HepG2 (cell line): ENCODE measurements around the gene MYBPC2. TPM values are rescaled to one million over a fixed set of nuclear protein-coding genes. Genes with fewer than 3 reads are reported as not detected.

Experiments used
- EED ChIP-seq: sonication (generic); formaldehyde crosslinking; IDR thresholded peaks from 2 replicates; pipeline ENCODE4 v1.5.0; 2020; ENCODE audit warnings: mild to moderate bottlenecking, missing genetic modification reagents
- ESRRA ChIP-seq: sonication (generic); formaldehyde crosslinking; IDR thresholded peaks from 2 replicates; pipeline ENCODE4 v1.5.1; 2020; ENCODE audit warnings: mild to moderate bottlenecking, low read depth, missing genetic modification reagents
- HDAC6 ChIP-seq: fragments of 200-600 bp; sonication (generic); IDR thresholded peaks from 2 replicates; pipeline ENCODE4 v1.7.0; 2017; ENCODE audit warnings: mild to moderate bottlenecking, antibody characterized with exemption, low read length, low read depth
- HES4 ChIP-seq: sonication (generic); formaldehyde crosslinking; IDR thresholded peaks from 2 replicates; pipeline ENCODE4 v1.9.0; 2021; ENCODE audit warnings: mild to moderate bottlenecking, missing genetic modification reagents, borderline replicate concordance
- HOXA7 ChIP-seq: sonication (generic); formaldehyde crosslinking; IDR thresholded peaks from 2 replicates; pipeline ENCODE4 v1.8.1; 2022; ENCODE audit warnings: mild to moderate bottlenecking, missing genetic modification reagents, moderate library complexity
- KLF16 ChIP-seq, 2 experiments: sonication (generic) in 1 of 2; formaldehyde crosslinking in 1 of 2; IDR thresholded peaks; 2 replicates each; pipeline versions ENCODE4 v1.6.1 to v1.8.0; 2016 to 2023; ENCODE audit warnings: missing genetic modification reagents in 2 of 2, missing compliant biosample characterization in 1 of 2
- RXRA ChIP-seq: sonication (generic); formaldehyde crosslinking; IDR thresholded peaks from 2 replicates; pipeline ENCODE4 v1.5.1; 2020; ENCODE audit warnings: missing genetic modification reagents
- ZSCAN21 ChIP-seq: sonication (generic); formaldehyde crosslinking; IDR thresholded peaks from 2 replicates; pipeline ENCODE4 v1.8.0; 2022; ENCODE audit warnings: mild to moderate bottlenecking, missing genetic modification reagents, moderate library complexity, borderline replicate concordance
- polyA plus RNA-seq, 8 experiments: library from polyadenylated mRNA; depleted of rRNA in 3 of 8; stranded (reverse) in 7 of 8; unstranded in 1 of 8; fragments of >200 nt; fragmentation: Illumina TruSeq in 4 of 8; extraction: Trizol in 4 of 8; gene quantifications; 2 replicates each; pipeline versions ENCODE4 v1.2.1 to v1.2.3, GENCODE V29; 2011 to 2016; ENCODE audit warnings: low read depth in 4 of 8, missing spikeins in 1 of 8, mixed read lengths in 1 of 8; ENCODE audit not compliant: insufficient read depth in 1 of 8
- total RNA-seq, 5 experiments: library from RNA; depleted of rRNA; stranded (reverse); fragments of >200 nt; fragmentation: Illumina TruSeq; extraction: Trizol; gene quantifications; 2 replicates each; pipeline ENCODE4 v1.2.3, GENCODE V29; 2016; ENCODE audit warnings: low read depth in 1 of 5
- TF ChIP-seq, protein P1 (sequence below): sonication (generic); formaldehyde crosslinking; IDR thresholded peaks from 2 replicates; pipeline ENCODE4 v1.4.0; 2020; ENCODE audit warnings: missing genetic modification reagents, borderline replicate concordance
- TF ChIP-seq, protein P2 (sequence below): sonication (generic); formaldehyde crosslinking; IDR thresholded peaks from 2 replicates; pipeline ENCODE4 v1.8.0; 2022; ENCODE audit warnings: missing genetic modification reagents, low read depth, mild to moderate bottlenecking, borderline replicate concordance
- TF ChIP-seq, protein P3 (sequence below), 2 experiments: fragments of 450-650 bp in 1 of 2; sonication (generic) in 1 of 2; formaldehyde crosslinking; IDR thresholded peaks; 2 replicates each; pipeline versions ENCODE4 v1.5.0 to v1.8.0; 2020 to 2022; ENCODE audit warnings: mild to moderate bottlenecking in 1 of 2, missing genetic modification reagents in 1 of 2
- TF ChIP-seq, protein P4 (sequence below): sonication (generic); formaldehyde crosslinking; IDR thresholded peaks from 2 replicates; pipeline ENCODE4 v1.5.1; 2020; ENCODE audit warnings: missing genetic modification reagents, mild to moderate bottlenecking, borderline replicate concordance
- TF ChIP-seq, protein P5 (sequence below): sonication (generic); formaldehyde crosslinking; IDR thresholded peaks from 2 replicates; pipeline ENCODE4 v1.8.1; 2023; ENCODE audit warnings: mild to moderate bottlenecking, missing genetic modification reagents, borderline replicate concordance

The MYBPC2 gene
- total and polyA plus RNA-seq, 2 of the 13 experiments (the other 11 are each of a cell fraction or from before 2014, with no cell fraction given), result not detected

DNA sequence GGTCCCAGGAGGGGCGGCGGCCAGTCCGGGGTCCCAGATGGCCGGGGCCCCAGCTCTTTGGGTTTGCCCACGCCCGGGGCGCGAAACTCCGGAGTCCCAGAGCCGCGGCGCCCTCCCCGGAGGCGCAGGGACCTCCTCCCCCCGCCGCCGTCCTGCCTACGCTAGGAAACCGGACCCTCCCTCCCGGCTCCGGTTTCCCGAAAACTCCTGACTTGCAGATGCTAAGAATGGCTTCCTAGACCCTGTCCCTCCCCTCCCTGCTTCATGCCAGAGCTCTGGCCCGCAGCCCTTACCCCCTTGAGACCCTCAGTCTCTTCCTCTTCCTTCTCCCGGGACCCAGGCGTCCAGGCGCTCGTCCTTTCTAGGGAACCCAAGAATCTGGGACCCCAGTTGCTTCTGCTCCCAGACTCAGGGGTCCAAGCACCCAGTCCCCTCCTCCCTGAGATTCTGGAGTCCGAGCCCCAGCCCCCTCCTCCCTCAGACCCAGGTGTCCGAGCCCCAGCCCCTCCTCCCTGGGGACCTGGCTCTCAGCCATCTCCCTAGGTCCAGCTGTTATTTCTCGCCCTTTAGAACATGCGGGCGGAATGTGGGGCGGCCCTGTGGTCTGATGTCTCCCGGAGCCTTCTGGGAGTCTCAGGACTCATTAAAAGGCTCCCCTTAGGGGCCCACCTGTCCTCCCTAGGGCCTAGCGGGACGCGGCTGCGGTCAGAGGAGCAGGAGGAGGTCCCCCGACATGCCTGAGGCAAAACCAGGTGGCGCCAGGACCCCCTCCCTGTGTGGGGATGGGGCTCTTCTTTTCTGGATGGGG is at the start of gene MYBPC2 (continued):
- TF ChIP-seq, protein P1, sequence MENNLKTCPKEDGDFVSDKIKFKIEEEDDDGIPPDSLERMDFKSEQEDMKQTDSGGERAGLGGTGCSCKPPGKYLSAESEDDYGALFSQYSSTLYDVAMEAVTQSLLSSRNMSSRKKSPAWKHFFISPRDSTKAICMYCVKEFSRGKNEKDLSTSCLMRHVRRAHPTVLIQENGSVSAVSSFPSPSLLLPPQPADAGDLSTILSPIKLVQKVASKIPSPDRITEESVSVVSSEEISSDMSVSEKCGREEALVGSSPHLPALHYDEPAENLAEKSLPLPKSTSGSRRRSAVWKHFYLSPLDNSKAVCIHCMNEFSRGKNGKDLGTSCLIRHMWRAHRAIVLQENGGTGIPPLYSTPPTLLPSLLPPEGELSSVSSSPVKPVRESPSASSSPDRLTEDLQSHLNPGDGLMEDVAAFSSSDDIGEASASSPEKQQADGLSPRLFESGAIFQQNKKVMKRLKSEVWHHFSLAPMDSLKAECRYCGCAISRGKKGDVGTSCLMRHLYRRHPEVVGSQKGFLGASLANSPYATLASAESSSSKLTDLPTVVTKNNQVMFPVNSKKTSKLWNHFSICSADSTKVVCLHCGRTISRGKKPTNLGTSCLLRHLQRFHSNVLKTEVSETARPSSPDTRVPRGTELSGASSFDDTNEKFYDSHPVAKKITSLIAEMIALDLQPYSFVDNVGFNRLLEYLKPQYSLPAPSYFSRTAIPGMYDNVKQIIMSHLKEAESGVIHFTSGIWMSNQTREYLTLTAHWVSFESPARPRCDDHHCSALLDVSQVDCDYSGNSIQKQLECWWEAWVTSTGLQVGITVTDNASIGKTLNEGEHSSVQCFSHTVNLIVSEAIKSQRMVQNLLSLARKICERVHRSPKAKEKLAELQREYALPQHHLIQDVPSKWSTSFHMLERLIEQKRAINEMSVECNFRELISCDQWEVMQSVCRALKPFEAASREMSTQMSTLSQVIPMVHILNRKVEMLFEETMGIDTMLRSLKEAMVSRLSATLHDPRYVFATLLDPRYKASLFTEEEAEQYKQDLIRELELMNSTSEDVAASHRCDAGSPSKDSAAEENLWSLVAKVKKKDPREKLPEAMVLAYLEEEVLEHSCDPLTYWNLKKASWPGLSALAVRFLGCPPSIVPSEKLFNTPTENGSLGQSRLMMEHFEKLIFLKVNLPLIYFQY (CRISPR knock-in tag), result no peak
- TF ChIP-seq, protein P2, sequence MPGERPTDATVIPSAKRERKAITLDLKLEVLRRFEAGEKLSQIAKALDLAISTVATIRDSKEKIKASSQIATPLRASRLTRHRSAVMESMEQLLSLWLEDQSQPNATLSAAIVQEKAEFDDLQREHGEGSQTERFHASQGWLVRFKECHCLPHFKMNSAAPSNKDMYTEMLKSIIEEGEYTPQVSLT (CRISPR knock-in tag), result no peak
- TF ChIP-seq ESRRA (no peak), EED (CRISPR knock-in tag) (no peak), HDAC6 (no peak), HOXA7 (no peak), KLF16 (CRISPR knock-in tag; IDR thresholded peaks at IDR 0.05) (no peak), HES4 (no peak), ZSCAN21 (CRISPR knock-in tag) (0 out of 2 replicates have a peak, but pooled peaks have one; percentile 32), RXRA (CRISPR knock-in tag) (no peak)
- TF ChIP-seq, protein P3, sequence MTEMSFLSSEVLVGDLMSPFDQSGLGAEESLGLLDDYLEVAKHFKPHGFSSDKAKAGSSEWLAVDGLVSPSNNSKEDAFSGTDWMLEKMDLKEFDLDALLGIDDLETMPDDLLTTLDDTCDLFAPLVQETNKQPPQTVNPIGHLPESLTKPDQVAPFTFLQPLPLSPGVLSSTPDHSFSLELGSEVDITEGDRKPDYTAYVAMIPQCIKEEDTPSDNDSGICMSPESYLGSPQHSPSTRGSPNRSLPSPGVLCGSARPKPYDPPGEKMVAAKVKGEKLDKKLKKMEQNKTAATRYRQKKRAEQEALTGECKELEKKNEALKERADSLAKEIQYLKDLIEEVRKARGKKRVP (CRISPR knock-in tag; IDR thresholded peaks at IDR 0.05), result no peak
- TF ChIP-seq, protein P4, sequence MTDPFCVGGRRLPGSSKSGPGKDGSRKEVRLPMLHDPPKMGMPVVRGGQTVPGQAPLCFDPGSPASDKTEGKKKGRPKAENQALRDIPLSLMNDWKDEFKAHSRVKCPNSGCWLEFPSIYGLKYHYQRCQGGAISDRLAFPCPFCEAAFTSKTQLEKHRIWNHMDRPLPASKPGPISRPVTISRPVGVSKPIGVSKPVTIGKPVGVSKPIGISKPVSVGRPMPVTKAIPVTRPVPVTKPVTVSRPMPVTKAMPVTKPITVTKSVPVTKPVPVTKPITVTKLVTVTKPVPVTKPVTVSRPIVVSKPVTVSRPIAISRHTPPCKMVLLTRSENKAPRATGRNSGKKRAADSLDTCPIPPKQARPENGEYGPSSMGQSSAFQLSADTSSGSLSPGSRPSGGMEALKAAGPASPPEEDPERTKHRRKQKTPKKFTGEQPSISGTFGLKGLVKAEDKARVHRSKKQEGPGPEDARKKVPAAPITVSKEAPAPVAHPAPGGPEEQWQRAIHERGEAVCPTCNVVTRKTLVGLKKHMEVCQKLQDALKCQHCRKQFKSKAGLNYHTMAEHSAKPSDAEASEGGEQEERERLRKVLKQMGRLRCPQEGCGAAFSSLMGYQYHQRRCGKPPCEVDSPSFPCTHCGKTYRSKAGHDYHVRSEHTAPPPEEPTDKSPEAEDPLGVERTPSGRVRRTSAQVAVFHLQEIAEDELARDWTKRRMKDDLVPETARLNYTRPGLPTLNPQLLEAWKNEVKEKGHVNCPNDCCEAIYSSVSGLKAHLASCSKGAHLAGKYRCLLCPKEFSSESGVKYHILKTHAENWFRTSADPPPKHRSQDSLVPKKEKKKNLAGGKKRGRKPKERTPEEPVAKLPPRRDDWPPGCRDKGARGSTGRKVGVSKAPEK (CRISPR knock-in tag), result no peak
- TF ChIP-seq, protein P5, sequence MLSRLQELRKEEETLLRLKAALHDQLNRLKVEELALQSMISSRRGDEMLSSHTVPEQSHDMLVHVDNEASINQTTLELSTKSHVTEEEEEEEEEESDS (CRISPR knock-in tag), result no peak
